ENCODE data around the gene ABCD4. TPM values are rescaled to one million over a fixed set of nuclear protein-coding genes. Genes with fewer than 3 reads are reported as not detected.

The ABCD4 gene
- total RNA-seq, 1 donor = 32.6 TPM

DNA sequence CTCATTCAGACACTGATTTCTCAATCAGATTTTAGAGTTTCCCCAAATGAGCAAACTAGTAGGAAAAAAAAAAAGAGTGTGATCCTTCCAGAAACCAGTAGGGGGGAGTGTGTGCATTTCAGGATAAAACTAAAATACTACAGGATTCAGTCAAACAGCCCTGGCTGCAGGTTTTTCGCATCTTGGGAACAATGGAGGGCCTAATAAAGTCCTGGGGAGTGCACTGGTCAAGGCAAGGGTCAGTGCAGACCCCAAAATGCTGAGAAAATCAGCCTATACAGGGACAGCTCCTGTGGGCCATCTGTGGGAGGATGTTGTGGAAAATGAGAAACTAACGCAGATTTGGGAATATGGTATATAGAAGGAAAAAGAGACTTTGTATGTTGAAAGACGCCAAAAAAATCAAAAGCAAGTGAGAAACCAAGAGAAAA, 22.2 kb upstream of the ABCD4 start:
- H3K9me3 ChIP-seq (ENCODE audit: low read depth, low read length) = no peaks in the 10 kb centered on the region

DNA sequence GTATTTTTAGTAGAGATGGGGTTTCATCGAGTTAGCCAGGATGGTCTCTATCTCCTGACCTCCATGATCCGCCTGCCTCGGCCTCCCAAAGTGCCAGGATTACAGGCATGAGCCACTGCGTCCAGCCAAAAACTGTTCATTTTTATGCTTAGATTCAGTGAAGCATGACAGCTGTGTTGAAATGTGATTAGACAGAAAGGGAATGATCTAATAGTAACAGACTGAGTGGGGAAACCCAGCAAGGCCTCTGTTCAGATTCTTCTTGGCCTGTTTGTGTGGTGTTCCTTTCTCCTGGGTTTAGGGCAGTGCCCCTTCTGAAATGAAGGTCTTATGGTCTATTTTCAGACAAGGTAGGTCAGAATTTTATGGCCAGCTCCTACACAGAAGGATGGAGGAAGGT, 11.8 kb upstream of the ABCD4 start:
- Histone ChIP-seq H3K4me1 (ENCODE audit: insufficient read depth, low read length) (no peaks in the 10 kb centered on the region), H3K27me3 (ENCODE audit: insufficient read depth, low read length) (no peaks in the 10 kb centered on the region), H3K9me3 (ENCODE audit: low read depth, low read length) (no peaks in the 10 kb centered on the region), H3K4me3 (ENCODE audit: low read length) (no peak overlapping the region)

More for the DNA sequence above, 22.2 kb upstream of the ABCD4 start:
- Histone ChIP-seq H3K4me3 (ENCODE audit: low read length) (no peak overlapping the region), H3K4me1 (ENCODE audit: insufficient read depth, low read length) (no peaks in the 10 kb centered on the region), H3K27me3 (ENCODE audit: insufficient read depth, low read length) (no peaks in the 10 kb centered on the region)

DNA sequence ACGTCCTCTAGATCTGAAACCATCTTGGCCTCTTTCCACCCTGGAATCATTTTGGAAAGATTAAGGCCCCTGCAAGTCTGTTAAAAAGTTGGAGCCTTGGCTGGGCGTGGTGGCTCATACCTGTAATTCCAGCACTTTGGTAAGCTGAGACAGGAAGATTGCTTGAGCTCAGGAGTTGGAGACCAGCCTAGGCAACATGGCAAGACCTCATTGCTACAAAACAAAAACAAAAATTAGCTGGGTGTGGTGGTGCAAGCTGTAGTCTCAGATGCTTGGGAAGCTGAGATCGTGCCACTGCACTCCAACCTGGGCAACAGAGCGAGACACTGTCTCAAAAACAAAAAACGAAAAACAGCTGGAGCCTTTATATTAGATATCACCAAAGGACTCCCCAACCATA, 10.9 kb upstream of the ABCD4 start:
- H3K4me3 ChIP-seq (ENCODE audit: low read length) = no peak overlapping the region
- no peaks in the 10 kb centered on the region for H3K4me1 ChIP-seq (ENCODE audit: insufficient read depth, low read length)
- H3K27me3 ChIP-seq (ENCODE audit: insufficient read depth, low read length) = no peaks in the 10 kb centered on the region
- no peaks in the 10 kb centered on the region for H3K9me3 ChIP-seq (ENCODE audit: low read depth, low read length)

DNA sequence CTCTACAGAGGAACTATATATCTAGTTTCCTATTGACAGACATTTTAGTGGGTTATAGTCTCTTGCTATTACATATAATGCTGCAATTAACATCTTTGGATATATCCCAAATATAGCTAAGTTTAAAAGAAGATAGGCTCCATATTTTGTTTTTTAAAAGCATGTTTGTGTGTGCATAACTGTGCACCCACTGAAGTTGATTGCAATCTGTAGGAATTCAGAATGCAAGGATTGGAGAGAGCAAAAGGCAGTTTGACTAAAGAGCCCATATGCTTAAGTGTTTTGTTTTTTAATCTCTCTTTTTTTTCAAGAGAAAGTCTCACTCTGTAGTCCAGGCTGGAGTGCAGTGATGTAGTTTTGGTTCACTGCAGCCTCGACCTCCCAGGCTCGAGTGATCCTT, 9.4 kb upstream of the ABCD4 start:
- Histone ChIP-seq H3K9me3 (ENCODE audit: low read depth, low read length) (no peaks in the 10 kb centered on the region), H3K4me1 (ENCODE audit: insufficient read depth, low read length) (no peaks in the 10 kb centered on the region), H3K27me3 (ENCODE audit: insufficient read depth, low read length) (no peaks in the 10 kb centered on the region), H3K4me3 (ENCODE audit: low read length) (no peak overlapping the region)

DNA sequence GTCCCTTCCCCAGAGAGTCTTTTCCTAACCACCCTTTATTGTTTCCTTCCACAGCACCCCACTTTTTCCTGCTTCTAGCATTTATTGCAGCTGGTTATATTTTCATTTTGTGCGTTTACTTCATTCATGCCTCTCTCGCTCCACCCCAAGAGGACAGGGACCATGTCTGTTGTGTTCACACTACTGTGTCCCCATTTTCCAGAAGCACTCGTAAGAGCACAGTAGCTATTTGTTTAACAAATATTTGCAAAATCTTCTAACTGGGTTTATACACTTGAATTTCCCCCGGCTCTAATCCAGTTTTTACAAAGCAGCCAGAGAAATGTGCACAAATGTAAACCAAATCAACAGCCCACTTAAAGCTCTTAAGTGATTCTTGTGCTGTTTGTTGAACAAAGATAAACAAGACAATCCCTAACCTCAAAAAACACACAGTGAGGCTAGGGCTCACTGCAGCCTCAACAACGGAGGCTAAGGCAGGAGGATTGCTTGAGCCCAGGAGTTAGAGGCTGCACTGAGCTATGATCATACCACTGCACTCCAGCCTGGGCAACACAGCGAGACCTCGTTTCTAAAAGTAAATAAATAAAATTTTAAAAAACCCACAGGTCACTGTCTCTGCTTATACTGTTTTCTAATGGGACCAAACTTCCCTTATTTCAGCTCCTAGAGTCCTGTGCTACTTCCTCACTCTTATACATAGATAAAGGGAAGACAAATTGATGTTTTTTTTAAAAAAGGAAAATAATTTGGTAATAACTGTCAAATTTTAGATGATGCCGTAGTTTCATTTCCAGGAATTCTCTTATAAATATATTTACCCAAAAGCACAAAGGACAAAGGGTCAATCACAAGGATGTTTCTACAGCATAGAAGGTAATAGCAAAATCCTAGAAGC, 6.6 kb upstream of the ABCD4 start:
- Histone ChIP-seq H3K4me3 (ENCODE audit: low read length) (no peak overlapping the region), H3K4me1 (ENCODE audit: insufficient read depth, low read length) (no peaks in the 10 kb centered on the region), H3K27me3 (ENCODE audit: insufficient read depth, low read length) (no peaks in the 10 kb centered on the region), H3K9me3 (ENCODE audit: low read depth, low read length) (no peaks in the 10 kb centered on the region)

DNA sequence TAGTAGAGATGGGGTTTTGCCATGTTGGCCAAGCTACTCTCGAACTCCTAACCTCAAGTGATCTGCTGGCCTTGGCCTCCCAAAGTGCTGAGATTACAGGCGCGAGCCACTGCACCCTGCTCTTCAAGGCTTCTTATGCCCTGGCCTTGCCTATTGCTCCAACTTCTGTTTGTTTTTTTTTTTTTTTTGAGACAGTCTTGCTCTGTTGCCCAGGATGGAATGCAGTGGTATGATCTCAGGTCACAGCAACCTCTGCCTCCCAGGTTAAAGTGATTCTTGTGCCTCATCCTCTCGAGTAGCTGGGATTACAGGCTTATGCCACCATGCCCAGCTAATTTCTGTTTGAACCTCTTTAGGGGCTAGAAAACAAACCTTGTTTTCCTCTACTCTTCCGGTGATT, 6.0 kb upstream of the ABCD4 start:
- H3K4me1 ChIP-seq (ENCODE audit: insufficient read depth, low read length) = peaks cover 2% of the 10 kb centered on the region
- H3K4me3 ChIP-seq (ENCODE audit: low read length) = no peak overlapping the region
- no peaks in the 10 kb centered on the region for H3K27me3 ChIP-seq (ENCODE audit: insufficient read depth, low read length)
- no peaks in the 10 kb centered on the region for H3K9me3 ChIP-seq (ENCODE audit: low read depth, low read length)

DNA sequence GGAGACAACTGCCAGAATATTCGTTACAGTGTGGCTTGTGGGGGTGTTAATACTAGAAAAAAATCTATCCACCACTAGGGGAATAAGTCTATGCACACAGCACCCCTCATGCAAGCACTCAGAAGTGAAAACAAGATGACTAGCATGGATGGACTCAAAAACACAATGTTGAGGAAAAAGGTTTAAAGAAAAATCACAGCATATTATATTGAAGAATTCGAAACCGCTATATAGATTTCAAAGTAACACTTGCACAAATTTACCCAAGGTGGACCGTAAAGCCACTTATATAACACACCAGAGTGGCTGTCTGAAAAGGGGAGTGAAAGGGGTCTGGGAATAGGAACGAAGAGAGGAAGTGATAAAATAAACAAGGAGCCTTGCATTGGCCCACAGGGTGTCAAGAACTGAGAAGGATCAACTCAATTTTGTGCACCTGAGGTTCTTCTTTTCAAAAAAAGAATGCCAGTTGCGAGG, 544 bp downstream of the ABCD4 start:
- Histone ChIP-seq H3K9me3 (ENCODE audit: low read depth, low read length) (no peaks in the 10 kb centered on the region), H3K4me3 (ENCODE audit: low read length) (peak overlapping the region; percentile 92)

DNA sequence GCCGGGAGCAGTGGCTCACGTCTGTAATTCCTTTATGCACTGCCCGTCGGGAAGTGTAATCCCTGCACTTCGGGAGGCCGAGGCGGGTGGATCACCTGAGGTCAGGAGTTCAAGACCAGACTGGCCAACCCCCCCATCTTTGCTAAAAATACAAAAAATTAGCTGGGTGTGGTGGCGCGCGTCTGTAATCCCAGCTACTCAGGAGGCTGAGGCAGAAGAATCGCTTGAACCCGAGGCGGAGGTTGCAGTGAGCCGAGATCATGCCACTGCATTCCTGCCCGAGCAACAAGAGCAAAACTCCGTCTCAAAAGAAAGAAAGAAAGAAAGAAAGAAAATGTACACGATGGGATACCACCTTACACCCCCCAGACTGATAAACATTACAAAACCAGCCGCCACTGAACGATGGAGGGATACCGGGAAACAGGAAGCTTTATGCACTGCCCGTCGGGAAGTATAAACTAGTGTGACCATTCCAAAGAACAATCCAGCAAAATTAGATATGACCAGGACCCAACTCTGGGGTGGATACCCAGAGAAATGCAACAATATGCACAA, 1.1 kb downstream of the ABCD4 start:
- Histone ChIP-seq H3K27me3 (ENCODE audit: insufficient read depth, low read length) (no peaks in the 10 kb centered on the region), H3K9me3 (ENCODE audit: low read depth, low read length) (no peaks in the 10 kb centered on the region), H3K4me3 (ENCODE audit: low read length) (peak overlapping the region; percentile 92), H3K4me1 (ENCODE audit: insufficient read depth, low read length) (peaks cover 19% of the 10 kb centered on the region)

More for the DNA sequence above, 544 bp downstream of the ABCD4 start:
- Histone ChIP-seq H3K27me3 (ENCODE audit: insufficient read depth, low read length) (no peaks in the 10 kb centered on the region), H3K4me1 (ENCODE audit: insufficient read depth, low read length) (peaks cover 19% of the 10 kb centered on the region)

DNA sequence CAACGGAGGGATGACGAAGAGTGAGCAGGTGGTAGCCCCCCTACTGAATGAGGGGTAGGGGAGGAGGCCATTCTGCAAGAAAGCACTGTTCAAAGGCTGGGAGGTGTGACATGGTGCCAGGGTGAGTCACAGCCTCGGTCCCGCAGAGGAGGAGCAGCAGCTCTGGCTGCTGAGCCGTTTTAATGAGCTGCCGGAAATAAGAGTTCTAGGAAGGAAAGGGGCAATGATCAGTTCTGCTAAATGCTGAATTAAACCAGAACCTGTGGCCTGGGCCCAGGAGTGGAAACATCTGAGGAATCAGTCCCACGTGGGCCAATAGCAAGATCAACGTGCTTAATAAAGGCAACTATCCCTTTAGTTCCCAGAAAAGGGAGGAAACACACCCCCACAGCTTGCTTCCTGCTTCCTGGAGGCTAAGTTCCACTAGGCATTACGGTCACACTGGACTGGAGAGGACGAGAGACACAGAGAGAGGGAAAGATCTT, 3.6 kb downstream of the ABCD4 start:
- Histone ChIP-seq H3K9me3 (ENCODE audit: low read depth, low read length) (no peaks in the 10 kb centered on the region), H3K4me3 (ENCODE audit: low read length) (no peak overlapping the region), H3K27me3 (ENCODE audit: insufficient read depth, low read length) (no peaks in the 10 kb centered on the region), H3K4me1 (ENCODE audit: insufficient read depth, low read length) (peaks cover 19% of the 10 kb centered on the region)

DNA sequence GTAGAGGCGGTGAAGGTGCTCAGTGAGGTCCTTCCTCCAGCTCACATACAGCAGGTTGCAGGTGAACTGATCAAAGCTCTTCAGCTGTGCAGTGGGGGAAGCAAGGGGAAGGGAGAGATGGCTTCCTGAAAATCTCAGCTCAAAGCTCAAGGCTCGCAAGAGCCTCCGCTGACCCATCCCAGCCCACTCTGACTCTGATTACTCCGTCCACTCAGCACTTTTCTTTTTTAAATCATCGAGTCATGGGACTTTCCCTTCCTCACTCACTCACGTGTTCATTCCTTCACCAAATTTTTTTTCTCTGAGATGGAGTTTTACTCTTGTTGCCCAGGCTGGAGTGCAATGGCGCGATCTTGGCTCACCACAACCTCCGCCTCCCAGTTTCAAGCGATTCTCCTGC, 4.7 kb downstream of the ABCD4 start:
- Histone ChIP-seq H3K9me3 (ENCODE audit: low read depth, low read length) (no peaks in the 10 kb centered on the region), H3K4me1 (ENCODE audit: insufficient read depth, low read length) (peaks cover 11% of the 10 kb centered on the region), H3K4me3 (ENCODE audit: low read length) (no peak overlapping the region), H3K27me3 (ENCODE audit: insufficient read depth, low read length) (no peaks in the 10 kb centered on the region)

DNA sequence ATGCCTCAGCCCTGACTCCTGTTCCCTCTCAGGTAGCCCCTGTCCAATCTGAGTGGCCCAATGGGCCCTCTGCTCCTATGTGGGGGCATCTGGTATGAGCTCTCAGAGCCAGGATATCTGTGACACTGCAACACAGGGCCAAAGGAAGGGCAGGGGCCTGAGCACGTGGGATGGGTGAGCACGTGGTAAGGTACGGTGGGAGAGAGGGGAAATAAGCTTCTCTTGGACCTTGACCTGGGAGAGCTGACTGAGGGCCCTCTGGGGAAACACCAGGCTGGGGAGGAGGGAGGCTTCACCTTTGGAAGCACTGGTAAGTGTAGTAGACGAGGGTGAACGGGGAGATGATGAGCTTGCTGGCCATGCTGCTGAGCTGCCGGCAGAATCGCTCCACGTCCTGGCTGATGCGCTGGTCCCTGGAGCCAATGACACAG, 6.7 kb downstream of the ABCD4 start:
- Histone ChIP-seq H3K27me3 (ENCODE audit: insufficient read depth, low read length) (no peaks in the 10 kb centered on the region), H3K9me3 (ENCODE audit: low read depth, low read length) (no peaks in the 10 kb centered on the region), H3K4me1 (ENCODE audit: insufficient read depth, low read length) (no peaks in the 10 kb centered on the region), H3K4me3 (ENCODE audit: low read length) (no peak overlapping the region)

DNA sequence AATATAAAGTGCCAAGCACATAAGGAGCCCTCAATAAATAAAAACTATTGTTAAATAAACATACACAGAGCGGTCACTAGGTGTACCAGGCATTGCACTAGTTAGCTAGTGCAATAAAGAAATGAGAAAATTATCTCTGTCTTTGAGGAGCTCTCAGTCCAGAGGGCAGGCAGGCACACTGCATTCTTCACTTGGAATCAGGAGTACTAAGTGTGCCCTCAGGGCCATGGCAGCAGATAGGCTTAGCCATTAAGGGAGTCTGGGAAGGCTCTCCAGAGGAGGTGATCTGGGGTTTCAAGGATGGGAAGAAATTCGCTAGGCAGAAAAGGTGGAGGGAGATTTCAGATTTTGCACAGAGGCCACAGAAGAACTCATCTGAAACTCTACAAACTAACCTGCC, 9.1 kb downstream of the ABCD4 start:
- H3K4me1 ChIP-seq (ENCODE audit: insufficient read depth, low read length) = no peaks in the 10 kb centered on the region
- H3K9me3 ChIP-seq (ENCODE audit: low read depth, low read length) = no peaks in the 10 kb centered on the region
- H3K4me3 ChIP-seq (ENCODE audit: low read length) = no peak overlapping the region
- no peaks in the 10 kb centered on the region for H3K27me3 ChIP-seq (ENCODE audit: insufficient read depth, low read length)

DNA sequence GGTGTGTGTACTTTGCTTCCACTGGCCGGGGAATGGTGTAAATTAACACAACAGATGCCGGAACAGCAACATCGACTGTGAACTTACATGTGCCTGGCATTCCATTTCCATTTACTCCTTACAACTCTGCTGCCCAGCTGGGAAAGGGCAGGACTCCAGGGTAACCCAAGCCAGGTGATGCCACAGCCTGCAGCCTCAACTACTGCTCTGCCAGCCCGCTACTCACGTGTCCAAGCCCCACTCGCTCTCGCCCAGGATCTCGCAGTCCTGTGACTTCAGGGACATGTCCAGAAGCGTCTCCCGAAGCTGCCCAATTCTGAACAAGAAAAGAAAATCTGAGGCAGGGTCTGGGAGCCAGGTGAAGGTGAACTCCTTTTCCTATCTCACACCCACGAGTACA, 10.7 kb downstream of the ABCD4 start:
- Histone ChIP-seq H3K4me1 (ENCODE audit: insufficient read depth, low read length) (no peaks in the 10 kb centered on the region), H3K27me3 (ENCODE audit: insufficient read depth, low read length) (no peaks in the 10 kb centered on the region), H3K4me3 (ENCODE audit: low read length) (no peak overlapping the region), H3K9me3 (ENCODE audit: low read depth, low read length) (no peaks in the 10 kb centered on the region)

DNA sequence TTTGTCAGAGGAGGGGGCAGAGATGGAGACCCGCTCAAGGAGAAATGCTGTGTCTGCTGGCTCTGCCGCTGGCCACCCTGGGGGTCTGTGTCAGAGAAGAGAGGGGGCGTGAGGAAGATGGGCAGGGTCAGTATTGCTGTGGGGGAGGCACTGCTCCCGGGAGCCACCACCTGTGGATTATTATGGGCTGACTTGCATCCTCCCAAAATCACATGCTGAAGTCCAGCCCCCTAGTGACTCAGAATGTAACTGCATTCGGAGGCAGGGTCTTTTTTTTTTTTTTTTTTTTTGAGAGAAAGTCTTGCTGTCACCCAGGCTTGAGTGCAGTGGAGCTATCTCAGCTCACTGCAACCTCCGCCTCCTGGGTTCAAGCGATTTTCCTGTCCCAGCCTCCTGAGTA, 12.3 kb downstream of the ABCD4 start:
- no peaks in the 10 kb centered on the region for H3K4me1 ChIP-seq (ENCODE audit: insufficient read depth, low read length)

DNA sequence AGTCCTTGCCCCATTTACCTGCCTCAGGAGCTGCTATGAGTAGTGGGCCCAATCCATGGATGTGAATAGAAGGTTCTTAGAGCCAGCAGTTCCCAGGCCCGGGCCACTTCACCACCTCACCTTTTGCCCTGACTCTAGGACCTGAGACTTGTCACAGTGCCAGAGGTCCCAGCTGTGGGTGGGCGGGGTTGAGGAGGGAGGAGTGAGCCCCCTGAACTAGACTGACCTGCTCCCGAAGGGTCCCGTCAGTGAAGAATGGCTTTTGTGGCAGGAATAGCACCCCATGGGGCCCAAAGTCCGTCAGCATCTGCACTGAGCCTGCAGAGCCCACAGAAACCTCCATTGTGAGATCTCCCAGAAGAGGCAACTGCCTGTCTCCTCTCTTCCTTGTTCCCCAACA, 12.9 kb downstream of the ABCD4 start:
- Histone ChIP-seq H3K4me3 (ENCODE audit: low read length) (no peak overlapping the region), H3K4me1 (ENCODE audit: insufficient read depth, low read length) (no peaks in the 10 kb centered on the region), H3K9me3 (ENCODE audit: low read depth, low read length) (no peaks in the 10 kb centered on the region), H3K27me3 (ENCODE audit: insufficient read depth, low read length) (no peaks in the 10 kb centered on the region)

More for the DNA sequence above, 12.3 kb downstream of the ABCD4 start:
- no peak overlapping the region for H3K4me3 ChIP-seq (ENCODE audit: low read length)
- no peaks in the 10 kb centered on the region for H3K9me3 ChIP-seq (ENCODE audit: low read depth, low read length)
- H3K27me3 ChIP-seq (ENCODE audit: insufficient read depth, low read length) = no peaks in the 10 kb centered on the region
